Common myeloid progenitor, CD34-positive (primary cell): Measurements from ENCODE around the gene EPN2.
"Not testable (repeated sequence)": the region's sequence is repeated elsewhere in the genome, so short reads cannot be mapped to it uniquely, and the experiment has no call there.

Experiments
- CTCF ChIA-PET: fragments of 350-600 bp; sonication (Branson Sonifier 250); formaldehyde crosslinking; loops from one replicate; lab custom pipeline; 2021; ENCODE audit warnings: antibody characterized with exemption; lab: Charles Lee
- POLR2A ChIA-PET: fragments of 350-600 bp; sonication (Branson Sonifier 250); formaldehyde crosslinking; loops from one replicate; lab custom pipeline; 2021; ENCODE audit warnings: antibody characterized with exemption; lab: Charles Lee
- DNase-seq, 3 donors: peaks; one replicate each; pipeline versions ENCODE4 v3.0.0 to v3.0.0-alpha.2; 2013
- H3K27ac ChIP-seq, 2 experiments: 1 replicate in 1 of 2; 2 replicates in 1 of 2; pipeline ENCODE4 v1.7.0; 2013; ENCODE audit warnings: inconsistent platforms in 2 of 2, low read length in 2 of 2, mild to moderate bottlenecking in 2 of 2, low read depth in 1 of 2, moderate library complexity in 1 of 2; ENCODE audit not compliant: severe bottlenecking in 2 of 2, insufficient read depth in 1 of 2, poor library complexity in 1 of 2
- H3K27me3 ChIP-seq, 5 experiments: replicated peaks in 2 of 5; 1 replicate in 3 of 5; 2 replicates in 2 of 5; pipeline versions ENCODE4 v1.6.1 to v1.7.0; 2013; ENCODE audit warnings: low read length in 4 of 5, mild to moderate bottlenecking in 2 of 5, moderate library complexity in 2 of 5, inconsistent platforms in 1 of 5; ENCODE audit not compliant: insufficient read depth in 5 of 5, control insufficient read depth in 4 of 5
- H3K36me3 ChIP-seq, 4 experiments: 1 replicate in 2 of 4; 2 replicates in 2 of 4; pipeline versions ENCODE4 v1.6.1 to v1.7.0; 2013; ENCODE audit warnings: low read length in 3 of 4, control low read depth in 1 of 4, mild to moderate bottlenecking in 1 of 4; ENCODE audit not compliant: control insufficient read depth in 4 of 4, insufficient read depth in 4 of 4
- H3K4me1 ChIP-seq, 4 experiments: 1 replicate in 3 of 4; 2 replicates in 1 of 4; pipeline versions ENCODE4 v1.6.1 to v1.7.1; 2013; ENCODE audit warnings: low read length in 3 of 4, mild to moderate bottlenecking in 3 of 4, control low read depth in 1 of 4, inconsistent platforms in 1 of 4, moderate library complexity in 1 of 4; ENCODE audit not compliant: control insufficient read depth in 4 of 4, insufficient read depth in 4 of 4; ENCODE audit errors: control extremely low read depth in 1 of 4
- H3K4me3 ChIP-seq, 7 experiments: 1 replicate in 4 of 7; 2 replicates in 3 of 7; pipeline versions ENCODE4 v1.5.1 to v1.7.0; 2013; ENCODE audit warnings: mild to moderate bottlenecking in 7 of 7, low read length in 6 of 7, moderate library complexity in 6 of 7, inconsistent platforms in 2 of 7, low read depth in 2 of 7, control low read depth in 1 of 7; ENCODE audit not compliant: insufficient read depth in 4 of 7, control insufficient read depth in 1 of 7; ENCODE audit errors: extremely low read depth in 1 of 7
- H3K9me3 ChIP-seq, 5 experiments: 1 replicate in 4 of 5; 2 replicates in 1 of 5; pipeline versions ENCODE4 v1.6.1 to v1.7.1; 2013; ENCODE audit warnings: low read length in 4 of 5, mild to moderate bottlenecking in 2 of 5, inconsistent platforms in 1 of 5, low read depth in 1 of 5, moderate library complexity in 1 of 5; ENCODE audit not compliant: control insufficient read depth in 4 of 5, insufficient read depth in 2 of 5; ENCODE audit errors: control extremely low read depth in 1 of 5
- WGBS: methylation state at CpG from one replicate; pipeline ENCODE4 v1.1.5; 2013; ENCODE audit not compliant: insufficient coverage; 5-methylcytosine and 5-hydroxymethylcytosine counted together

Gene EPN2

DNA sequence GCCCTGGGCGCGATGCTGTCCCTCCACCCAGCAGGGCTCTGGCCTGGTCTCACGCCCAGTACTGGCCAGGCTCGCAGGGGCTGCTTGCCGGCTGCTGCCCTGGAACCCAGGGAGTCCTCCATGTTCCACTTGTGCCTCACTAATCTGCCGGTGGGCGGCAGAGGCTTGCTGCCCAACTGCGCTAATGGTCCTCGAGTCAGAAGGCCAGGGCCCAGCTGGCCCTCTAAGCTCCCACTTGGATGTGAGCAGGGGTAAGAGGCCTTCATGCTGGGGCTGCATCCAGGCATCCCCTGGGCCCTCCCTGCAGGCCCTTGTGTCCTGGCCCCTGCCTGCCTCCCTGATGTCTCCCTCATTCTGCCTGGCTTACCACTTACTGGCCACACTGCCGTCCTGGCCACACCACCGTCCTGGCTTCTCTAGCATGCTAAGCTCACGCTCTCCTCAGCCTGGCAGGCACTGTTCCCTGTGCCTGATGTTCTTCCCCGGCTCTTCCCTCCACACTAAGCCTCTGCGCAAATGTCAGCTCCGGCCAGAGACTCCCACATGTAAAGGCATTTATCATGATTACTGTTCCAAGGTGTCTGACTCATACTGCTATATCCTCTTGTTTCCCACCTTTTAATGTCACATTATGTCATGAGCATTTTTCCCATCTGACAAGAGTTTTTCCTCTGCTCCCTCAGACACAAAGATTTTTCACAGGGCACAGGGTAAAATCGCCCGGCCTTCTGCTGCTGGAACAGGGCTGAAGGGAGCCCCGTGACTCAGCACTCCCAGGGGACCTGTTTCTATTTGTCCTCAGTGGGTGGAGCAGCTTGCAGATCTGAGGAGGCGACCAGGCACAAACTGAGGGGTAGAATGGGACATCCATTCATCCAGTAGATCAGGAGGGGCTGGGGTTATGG, 109.4 kb downstream of the EPN2 start:
- no peak for DNase-seq
- ChIA-PET CTCF (interaction anchor here (0.8 to 2.2 kb wide), 3 partner anchors 9 to 17 kb away, joined by 4 to 6 read pairs (median 5); partner anchors contain the start of gene B9D1), POLR2A (no interaction called here)
- 95% methylated on average over 18 of the region's 19 CpGs for WGBS
- Histone ChIP-seq H3K4me1 (no peaks in the 10 kb centered on the region), H3K27me3 (peaks cover 0 to 27% (median 7%) of the 10 kb centered on the region in 5 experiments), H3K27ac (no peak overlapping the region), H3K36me3 (no peaks in the 10 kb centered on the region), H3K9me3 (no peaks in the 10 kb centered on the region), H3K4me3 (no peak overlapping the region)

DNA sequence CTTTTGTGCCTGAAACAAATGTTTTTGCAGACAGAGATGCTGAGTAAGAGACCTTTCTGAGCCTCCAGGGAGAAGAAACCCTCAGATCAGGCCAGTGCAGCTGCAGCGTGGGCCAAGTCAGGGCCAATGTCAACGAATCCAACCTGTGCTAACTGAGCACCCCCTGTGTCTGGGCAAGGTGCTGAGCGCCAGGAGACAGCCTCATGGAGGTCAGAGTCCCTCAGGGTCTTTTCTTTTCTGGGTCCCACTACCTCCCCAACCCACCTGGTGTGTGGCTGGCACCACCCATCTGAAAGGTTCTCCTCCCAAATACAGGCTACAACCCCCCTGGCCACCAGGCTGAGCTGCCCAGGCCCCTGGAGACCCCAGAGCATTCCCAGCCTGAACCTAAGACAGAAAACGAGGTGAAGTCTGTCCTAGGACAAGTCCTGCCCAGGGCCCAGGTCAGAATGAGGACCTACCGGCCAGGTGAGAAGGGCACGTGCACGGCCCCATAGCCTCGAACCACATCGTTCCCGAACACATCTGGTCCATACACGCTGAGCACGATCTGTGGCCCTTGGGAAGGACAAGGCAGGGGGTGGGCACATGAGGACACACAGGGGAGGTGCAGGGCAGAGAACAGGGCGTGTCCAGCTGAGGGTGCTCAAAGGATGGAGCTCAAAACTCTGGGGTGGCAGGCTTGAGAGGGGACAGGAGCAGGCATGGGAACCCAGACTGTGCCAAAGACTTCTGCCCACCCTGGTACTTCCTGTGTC, 110.3 kb downstream of the EPN2 start:
- Histone ChIP-seq H3K4me1 (no peaks in the 10 kb centered on the region), H3K27me3 (peaks cover 0 to 18% (median 7%) of the 10 kb centered on the region in 5 experiments), H3K9me3 (no peaks in the 10 kb centered on the region), H3K36me3 (no peaks in the 10 kb centered on the region), H3K4me3 (no peak overlapping the region), H3K27ac (no peak overlapping the region)
- no peak for DNase-seq
- ChIA-PET CTCF (interaction anchor here (2.0 to 2.2 kb wide), 2 partner anchors 9 to 11 kb away, joined by 5 to 6 read pairs; no protein-coding TSS in a partner anchor), POLR2A (no interaction called here)
- WGBS: 97% methylated on average over 11 of the region's 13 CpGs

DNA sequence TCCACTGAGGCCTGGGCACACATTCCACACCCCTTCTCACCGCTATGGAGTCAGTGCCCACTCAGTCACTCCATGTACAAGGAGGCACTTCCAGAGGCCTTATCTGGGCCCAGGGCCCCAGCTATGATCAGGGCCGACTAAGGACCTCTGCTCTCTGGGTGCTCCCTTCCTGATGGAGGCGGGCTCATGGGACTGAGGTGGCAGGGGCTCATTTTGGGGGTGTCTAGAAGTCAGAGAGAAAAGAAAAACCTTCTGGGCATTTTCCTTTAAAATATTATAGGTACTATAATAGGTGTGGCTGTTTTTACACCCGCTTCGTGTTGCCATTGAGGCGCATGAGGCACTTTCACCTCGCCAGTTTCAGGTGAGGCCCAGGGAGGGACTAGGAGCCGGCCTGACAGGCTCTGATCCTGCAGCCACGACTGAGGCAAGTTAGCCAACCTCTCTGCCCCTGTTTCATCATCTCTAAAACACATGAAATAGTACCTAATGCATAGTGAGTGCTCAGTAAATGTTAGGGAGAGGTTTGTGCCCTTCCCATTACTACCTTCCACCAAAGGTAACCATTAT, 111.0 kb downstream of the EPN2 start:
- H3K36me3 ChIP-seq: no peaks in the 10 kb centered on the region
- WGBS: 97% methylated on average over 5 of the region's 9 CpGs
- no peaks in the 10 kb centered on the region for H3K4me1 ChIP-seq
- no peak overlapping the region for H3K4me3 ChIP-seq
- CTCF ChIA-PET: interaction anchor here (2.0 kb wide), 1 partner anchor 10 kb away, joined by 5 read pairs; no protein-coding TSS in a partner anchor
- DNase-seq: no peak
- no peak overlapping the region for H3K27ac ChIP-seq
- H3K27me3 ChIP-seq: peaks cover 0 to 12% (median 7%) of the 10 kb centered on the region in 5 experiments
- POLR2A ChIA-PET: no interaction called here
- H3K9me3 ChIP-seq: no peaks in the 10 kb centered on the region

DNA sequence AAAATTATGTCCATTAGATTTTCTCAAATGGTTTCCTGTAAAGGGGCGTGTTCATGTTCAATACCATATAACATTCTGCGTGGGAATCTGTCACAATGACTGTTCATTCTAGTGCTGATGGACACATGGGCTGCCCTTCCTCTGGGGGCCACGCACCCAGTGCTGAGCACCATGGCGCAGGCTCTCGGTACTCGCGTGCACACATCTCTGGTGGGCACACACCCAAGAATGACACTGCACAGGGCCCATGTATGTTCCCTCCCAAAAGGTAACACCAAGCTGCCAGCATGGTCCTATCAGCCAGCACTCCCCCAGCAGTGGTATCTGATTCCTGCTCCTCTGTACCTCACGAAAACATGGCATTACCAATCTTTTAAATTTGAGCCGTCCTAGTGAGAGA, 111.6 kb downstream of the EPN2 start:
- no peak overlapping the region for H3K27ac ChIP-seq
- POLR2A ChIA-PET: interaction anchor here (0.6 kb wide), 1 partner anchor 43 kb away, joined by 3 read pairs; no protein-coding TSS in a partner anchor
- H3K27me3 ChIP-seq: peaks cover 0 to 8% (median 6%) of the 10 kb centered on the region in 5 experiments
- no peak for DNase-seq
- no peaks in the 10 kb centered on the region for H3K36me3 ChIP-seq
- H3K4me3 ChIP-seq: no peak overlapping the region
- H3K4me1 ChIP-seq: no peaks in the 10 kb centered on the region
- WGBS: 95% methylated on average over 9 of the region's 9 CpGs
- CTCF ChIA-PET: interaction anchor here (1.0 kb wide), 1 partner anchor 10 kb away, joined by 3 read pairs; no protein-coding TSS in a partner anchor
- no peaks in the 10 kb centered on the region for H3K9me3 ChIP-seq

DNA sequence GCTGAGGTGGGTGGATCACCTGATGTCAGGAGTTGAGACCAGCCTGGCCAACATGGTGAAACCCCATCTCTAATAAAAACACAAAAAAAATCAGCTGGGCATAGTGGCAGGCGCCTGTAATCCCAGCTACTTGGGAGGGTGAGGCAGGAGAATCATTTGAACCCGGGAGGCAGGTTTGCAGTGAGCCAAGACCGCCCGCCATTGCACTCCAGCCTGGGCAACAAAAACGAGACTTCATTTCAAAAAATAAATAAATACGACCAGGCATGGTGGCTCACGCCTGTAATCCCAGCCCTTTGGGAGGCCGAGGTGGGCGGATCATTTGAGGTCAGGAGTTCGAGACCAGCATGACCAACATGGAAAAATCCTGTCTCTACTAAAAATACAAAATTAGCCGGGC, 116.2 kb downstream of the EPN2 start:
- H3K4me1 ChIP-seq, H3K36me3 ChIP-seq, DNase-seq, H3K4me3 ChIP-seq, H3K27ac ChIP-seq, H3K9me3 ChIP-seq, POLR2A ChIA-PET: not testable (repeated sequence)
- WGBS: 98% methylated on average over 10 of the region's 11 CpGs
- CTCF ChIA-PET: interaction anchor here (0.9 to 2.6 kb wide), 3 partner anchors 10 to 93 kb away, joined by 3 to 14 read pairs (median 5); partner anchors contain the start of gene B9D1
- peaks cover 0 to 12% (median 4%) of the 10 kb centered on the region in 5 experiments for H3K27me3 ChIP-seq

DNA sequence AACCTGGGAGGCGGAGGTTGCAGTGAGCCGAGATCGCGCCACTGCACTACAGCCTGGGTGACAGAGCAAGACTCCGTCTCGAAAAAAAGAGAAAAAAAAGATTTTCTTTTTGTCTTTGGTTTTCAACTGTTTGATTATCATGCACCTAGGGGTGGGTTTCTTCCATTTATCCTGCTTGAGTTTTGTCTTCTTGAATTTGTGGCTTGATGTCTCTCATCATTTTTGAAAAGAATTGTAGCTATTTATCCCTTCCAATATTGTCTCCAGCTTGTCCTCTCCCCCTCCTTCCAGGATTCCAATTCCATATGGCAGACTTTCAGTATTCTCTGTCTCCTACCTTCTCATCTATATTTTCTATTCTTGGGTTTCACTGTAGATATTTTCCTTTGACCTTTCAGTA, 117.6 kb downstream of the EPN2 start:
- 83% methylated on average over 4 of the region's 6 CpGs for WGBS

More for the DNA sequence above, 117.6 kb downstream of the EPN2 start:
- Histone ChIP-seq H3K4me3 (no peak overlapping the region), H3K27ac (no peak overlapping the region), H3K27me3 (peaks cover 0 to 24% (median 9%) of the 10 kb centered on the region in 5 experiments), H3K36me3 (no peaks in the 10 kb centered on the region), H3K9me3 (no peaks in the 10 kb centered on the region), H3K4me1 (no peaks in the 10 kb centered on the region)
- POLR2A ChIA-PET: no interaction called here
- no peak for DNase-seq
- CTCF ChIA-PET: interaction anchor here (1.0 to 1.8 kb wide), 6 partner anchors 8 to 100 kb away, joined by 3 to 5 read pairs (median 3); partner anchors contain the start of genes B9D1 and MAPK7
